OCI-LY3 (cell line): ENCODE results near the gene ASPA.

Source experiments
- EZH2phosphoT487 ChIP-seq: fragments of 200-600 bp; shearing (Covaris generic); IDR thresholded peaks from 2 replicates; pipeline ENCODE4 v1.6.1; 2018; ENCODE audit warnings: antibody characterized with exemption, mixed run types, low read depth
- TF ChIP-seq, protein P1 (sequence below): fragments of 200-600, 300-600 bp; sonication (generic); IDR thresholded peaks from 2 replicates; pipeline ENCODE4 v1.5.1; 2014; ENCODE audit warnings: antibody characterized with exemption, low read length, low read depth

- TF ChIP-seq, protein P1, sequence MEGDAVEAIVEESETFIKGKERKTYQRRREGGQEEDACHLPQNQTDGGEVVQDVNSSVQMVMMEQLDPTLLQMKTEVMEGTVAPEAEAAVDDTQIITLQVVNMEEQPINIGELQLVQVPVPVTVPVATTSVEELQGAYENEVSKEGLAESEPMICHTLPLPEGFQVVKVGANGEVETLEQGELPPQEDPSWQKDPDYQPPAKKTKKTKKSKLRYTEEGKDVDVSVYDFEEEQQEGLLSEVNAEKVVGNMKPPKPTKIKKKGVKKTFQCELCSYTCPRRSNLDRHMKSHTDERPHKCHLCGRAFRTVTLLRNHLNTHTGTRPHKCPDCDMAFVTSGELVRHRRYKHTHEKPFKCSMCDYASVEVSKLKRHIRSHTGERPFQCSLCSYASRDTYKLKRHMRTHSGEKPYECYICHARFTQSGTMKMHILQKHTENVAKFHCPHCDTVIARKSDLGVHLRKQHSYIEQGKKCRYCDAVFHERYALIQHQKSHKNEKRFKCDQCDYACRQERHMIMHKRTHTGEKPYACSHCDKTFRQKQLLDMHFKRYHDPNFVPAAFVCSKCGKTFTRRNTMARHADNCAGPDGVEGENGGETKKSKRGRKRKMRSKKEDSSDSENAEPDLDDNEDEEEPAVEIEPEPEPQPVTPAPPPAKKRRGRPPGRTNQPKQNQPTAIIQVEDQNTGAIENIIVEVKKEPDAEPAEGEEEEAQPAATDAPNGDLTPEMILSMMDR: no peak
- no peak for TF ChIP-seq EZH2phosphoT487
Measured at GRCh38 chr17:3545151-3545550, 69.4 kb downstream of the ASPA start.
